HUES6 (cell line): ENCODE data around the gene BHMT2.

Experiments used
- H3K27ac ChIP-seq: 2 replicates; pipeline ENCODE4 v1.7.0; 2013; ENCODE audit warnings: low read depth, mild to moderate bottlenecking, low read length, inconsistent platforms
- H3K27me3 ChIP-seq: 2 replicates; pipeline ENCODE4 v1.6.1; 2013; ENCODE audit warnings: low read length; ENCODE audit not compliant: control insufficient read depth, insufficient read depth
- H3K36me3 ChIP-seq: 2 replicates; pipeline ENCODE4 v1.6.1; 2013; ENCODE audit warnings: low read length; ENCODE audit not compliant: control insufficient read depth, insufficient read depth
- H3K4me1 ChIP-seq: 2 replicates; pipeline ENCODE4 v1.6.1; 2013; ENCODE audit warnings: low read length; ENCODE audit not compliant: control insufficient read depth, insufficient read depth
- H3K4me3 ChIP-seq: 2 replicates; pipeline ENCODE4 v1.5.1; 2013; ENCODE audit warnings: low read depth, low read length
- H3K9ac ChIP-seq: one replicate; pipeline ENCODE4 v1.6.1; 2013; ENCODE audit warnings: mild to moderate bottlenecking, low read length
- H3K9me3 ChIP-seq: 2 replicates; pipeline ENCODE4 v1.6.1; 2013; ENCODE audit warnings: low read depth, low read length; ENCODE audit not compliant: control insufficient read depth, insufficient read depth

The BHMT2 gene

GRCh38 chr5:79032782-79033181 is 36.8 kb upstream of the BHMT2 start:
- Histone ChIP-seq H3K4me1 (no peaks in the 10 kb centered on the region), H3K9ac (no peak overlapping the region), H3K9me3 (0 out of 2 replicates have a peak, but pooled peaks cover 2% of the 10 kb centered on the region), H3K4me3 (no peak overlapping the region), H3K27ac (no peak overlapping the region), H3K36me3 (no peaks in the 10 kb centered on the region), H3K27me3 (no peaks in the 10 kb centered on the region)

GRCh38 chr5:79035237-79035636 is 34.3 kb upstream of the BHMT2 start:
- Histone ChIP-seq H3K9ac (no peak overlapping the region), H3K27me3 (no peaks in the 10 kb centered on the region), H3K4me1 (no peaks in the 10 kb centered on the region), H3K4me3 (no peak overlapping the region), H3K27ac (no peak overlapping the region), H3K9me3 (0 out of 2 replicates have a peak, but pooled peaks cover 2% of the 10 kb centered on the region), H3K36me3 (no peaks in the 10 kb centered on the region)

GRCh38 chr5:79036769-79037168 is 32.8 kb upstream of the BHMT2 start:
- Histone ChIP-seq H3K4me1 (no peaks in the 10 kb centered on the region), H3K27me3 (no peaks in the 10 kb centered on the region), H3K9ac (no peak overlapping the region), H3K9me3 (0 out of 2 replicates have a peak, but pooled peaks cover 2% of the 10 kb centered on the region), H3K36me3 (no peaks in the 10 kb centered on the region), H3K4me3 (no peak overlapping the region), H3K27ac (no peak overlapping the region)

GRCh38 chr5:79042188-79042587 is 27.4 kb upstream of the BHMT2 start:
- no peak overlapping the region for H3K27ac ChIP-seq
- H3K9ac ChIP-seq, result no peak overlapping the region
- no peak overlapping the region for H3K4me3 ChIP-seq
- no peaks in the 10 kb centered on the region for H3K36me3 ChIP-seq
- no peaks in the 10 kb centered on the region for H3K9me3 ChIP-seq
- no peaks in the 10 kb centered on the region for H3K27me3 ChIP-seq
- no peaks in the 10 kb centered on the region for H3K4me1 ChIP-seq

- H3K4me3 ChIP-seq, result no peak overlapping the region
- no peak overlapping the region for H3K9ac ChIP-seq
- H3K4me1 ChIP-seq, result no peaks in the 10 kb centered on the region
- H3K9me3 ChIP-seq, result no peaks in the 10 kb centered on the region
- no peak overlapping the region for H3K27ac ChIP-seq
- H3K36me3 ChIP-seq, result no peaks in the 10 kb centered on the region
- H3K27me3 ChIP-seq, result no peaks in the 10 kb centered on the region
These were observed 22.4 kb upstream of the BHMT2 start for GRCh38 chr5:79047199-79047598.

GRCh38 chr5:79048437-79048836 is 21.1 kb upstream of the BHMT2 start:
- no peaks in the 10 kb centered on the region for H3K4me1 ChIP-seq
- no peaks in the 10 kb centered on the region for H3K36me3 ChIP-seq
- no peaks in the 10 kb centered on the region for H3K27me3 ChIP-seq
- H3K27ac ChIP-seq, result no peak overlapping the region
- no peak overlapping the region for H3K9ac ChIP-seq
- H3K9me3 ChIP-seq, result no peaks in the 10 kb centered on the region
- H3K4me3 ChIP-seq, result no peak overlapping the region

GRCh38 chr5:79050498-79050897 is 19.1 kb upstream of the BHMT2 start:
- no peaks in the 10 kb centered on the region for H3K9me3 ChIP-seq
- H3K36me3 ChIP-seq, result no peaks in the 10 kb centered on the region
- H3K4me1 ChIP-seq, result no peaks in the 10 kb centered on the region
- H3K4me3 ChIP-seq, result no peak overlapping the region
- no peak overlapping the region for H3K9ac ChIP-seq
- H3K27me3 ChIP-seq, result no peaks in the 10 kb centered on the region
- no peak overlapping the region for H3K27ac ChIP-seq

GRCh38 chr5:79053321-79053720 is 16.2 kb upstream of the BHMT2 start:
- Histone ChIP-seq H3K4me3 (no peak overlapping the region), H3K4me1 (no peaks in the 10 kb centered on the region), H3K27me3 (no peaks in the 10 kb centered on the region), H3K9me3 (no peaks in the 10 kb centered on the region), H3K36me3 (no peaks in the 10 kb centered on the region), H3K27ac (no peak overlapping the region), H3K9ac (no peak overlapping the region)

GRCh38 chr5:79055017-79055416 is 14.6 kb upstream of the BHMT2 start:
- Histone ChIP-seq H3K27me3 (no peaks in the 10 kb centered on the region), H3K4me3 (no peak overlapping the region), H3K9ac (no peak overlapping the region), H3K4me1 (no peaks in the 10 kb centered on the region), H3K9me3 (no peaks in the 10 kb centered on the region), H3K36me3 (no peaks in the 10 kb centered on the region), H3K27ac (no peak overlapping the region)

GRCh38 chr5:79056847-79057246 is 12.7 kb upstream of the BHMT2 start:
- Histone ChIP-seq H3K36me3 (no peaks in the 10 kb centered on the region), H3K4me3 (no peak overlapping the region), H3K9ac (no peak overlapping the region), H3K4me1 (no peaks in the 10 kb centered on the region), H3K9me3 (no peaks in the 10 kb centered on the region), H3K27me3 (no peaks in the 10 kb centered on the region), H3K27ac (no peak overlapping the region)

- 0 out of 2 replicates have a peak, but pooled peaks cover 3% of the 10 kb centered on the region for H3K4me1 ChIP-seq
- H3K27ac ChIP-seq, result no peak overlapping the region
- no peaks in the 10 kb centered on the region for H3K9me3 ChIP-seq
- no peaks in the 10 kb centered on the region for H3K36me3 ChIP-seq
- H3K4me3 ChIP-seq, result no peak overlapping the region
- no peak overlapping the region for H3K9ac ChIP-seq
- H3K27me3 ChIP-seq, result no peaks in the 10 kb centered on the region
These were observed 9.9 kb upstream of the BHMT2 start for GRCh38 chr5:79059674-79060073.

GRCh38 chr5:79062436-79062835 is 7.1 kb upstream of the BHMT2 start:
- Histone ChIP-seq H3K9me3 (no peaks in the 10 kb centered on the region), H3K27me3 (no peaks in the 10 kb centered on the region), H3K27ac (no peak overlapping the region), H3K36me3 (no peaks in the 10 kb centered on the region), H3K4me1 (0 out of 2 replicates have a peak, but pooled peaks cover 3% of the 10 kb centered on the region), H3K9ac (no peak overlapping the region), H3K4me3 (no peak overlapping the region)
